MM.1S (cell line): ENCODE data around the gene FRMD1.

ENCODE experiments used
- DNase-seq: peaks from one replicate; pipeline ENCODE4 v3.0.0-alpha.2; 2015
- H2AFZ ChIP-seq: fragments of 300-600 bp; sonication (generic); 2 replicates; pipeline ENCODE4 v1.6.0; 2016; ENCODE audit warnings: antibody characterized with exemption, low read length
- H3F3A ChIP-seq: fragments of 300-600 bp; sonication (generic); 2 replicates; pipeline ENCODE4 v1.6.1; 2016; ENCODE audit warnings: mild to moderate bottlenecking, antibody characterized with exemption, low read length, moderate library complexity, mixed read lengths; ENCODE audit not compliant: insufficient read depth
- H3K27ac ChIP-seq: fragments of 300-600 bp; sonication (generic); 2 replicates; pipeline ENCODE4 v1.5.1; 2016; ENCODE audit warnings: mild to moderate bottlenecking, low read length
- H3K27me3 ChIP-seq: fragments of 300-600 bp; sonication (generic); replicated peaks from 2 replicates; pipeline ENCODE4 v1.6.0; 2016; ENCODE audit warnings: low read length; ENCODE audit not compliant: insufficient read depth
- H3K36me3 ChIP-seq: fragments of 300-600 bp; sonication (generic); replicated peaks from 2 replicates; pipeline ENCODE4 v1.6.1; 2016; ENCODE audit warnings: mild to moderate bottlenecking, low read length, mixed read lengths; ENCODE audit not compliant: insufficient read depth
- H3K4me1 ChIP-seq: fragments of 300-600 bp; sonication (generic); 2 replicates; pipeline ENCODE4 v1.6.1; 2016; ENCODE audit warnings: low read length, mixed read lengths
- H3K4me2 ChIP-seq: fragments of 300-600 bp; sonication (generic); 2 replicates; pipeline ENCODE4 v1.6.0; 2016; ENCODE audit warnings: low read depth, low read length
- H3K4me3 ChIP-seq: fragments of 300-600 bp; sonication (generic); 2 replicates; pipeline ENCODE4 v1.5.1; 2016; ENCODE audit warnings: low read length, mixed read lengths
- H3K79me2 ChIP-seq: fragments of 300-600 bp; sonication (generic); 2 replicates; pipeline ENCODE4 v1.6.1; 2016; ENCODE audit warnings: mixed run types, low read length, mixed read lengths
- H3K9ac ChIP-seq: fragments of 300-600 bp; sonication (generic); 2 replicates; pipeline ENCODE4 v1.6.1; 2016; ENCODE audit warnings: low read length, mixed read lengths
- H3K9me2 ChIP-seq: fragments of 300-600 bp; sonication (generic); replicated peaks from 2 replicates; pipeline ENCODE4 v1.6.1; 2016; ENCODE audit warnings: mild to moderate bottlenecking, low read length, mixed read lengths; ENCODE audit not compliant: insufficient read depth
- H3K9me3 ChIP-seq: fragments of 300-600 bp; sonication (generic); replicated peaks from 2 replicates; pipeline ENCODE4 v1.6.1; 2016; ENCODE audit warnings: mild to moderate bottlenecking, low read length, mixed read lengths; ENCODE audit not compliant: insufficient read depth
- H4K20me1 ChIP-seq: fragments of 300-600 bp; sonication (generic); 2 replicates; pipeline ENCODE4 v1.6.1; 2016; ENCODE audit warnings: mild to moderate bottlenecking, low read length, moderate library complexity, mixed read lengths; ENCODE audit not compliant: insufficient read depth
- EZH2 ChIP-seq: fragments of 300-600 bp; sonication (generic); optimal IDR thresholded peaks from 2 replicates; pipeline ENCODE3; 2017; ENCODE audit warnings: low read depth, mild to moderate bottlenecking, antibody characterized with exemption, low read length, mixed read lengths
- EZH2phosphoT487 ChIP-seq: fragments of 300-600 bp; sonication (generic); IDR thresholded peaks from 2 replicates; pipeline ENCODE4 v1.6.1; 2018; ENCODE audit warnings: antibody characterized with exemption, low read length
- TF ChIP-seq, protein P1 (sequence below): fragments of 300-600 bp; sonication (generic); IDR thresholded peaks from 2 replicates; pipeline ENCODE4 v1.5.1; 2016; ENCODE audit warnings: antibody characterized with exemption, low read length, mixed read lengths

Gene FRMD1

GRCh38 chr6:168119539-168119938, 40.5 kb upstream of the FRMD1 start:
- Histone ChIP-seq H3K4me1 (no peaks in the 10 kb centered on the region), H3K9me2 (no peaks in the 10 kb centered on the region), H2AFZ (no peak overlapping the region), H3K27ac (no peak overlapping the region), H3F3A (no peaks in the 10 kb centered on the region), H3K4me2 (no peak overlapping the region), H3K9me3 (no peaks in the 10 kb centered on the region), H4K20me1 (no peaks in the 10 kb centered on the region), H3K4me3 (no peak overlapping the region), H3K27me3 (no peaks in the 10 kb centered on the region), H3K79me2 (no peaks in the 10 kb centered on the region), H3K36me3 (no peaks in the 10 kb centered on the region), H3K9ac (no peak overlapping the region)
- no peak for DNase-seq
- no peak for TF ChIP-seq EZH2phosphoT487
- TF ChIP-seq, protein P1, sequence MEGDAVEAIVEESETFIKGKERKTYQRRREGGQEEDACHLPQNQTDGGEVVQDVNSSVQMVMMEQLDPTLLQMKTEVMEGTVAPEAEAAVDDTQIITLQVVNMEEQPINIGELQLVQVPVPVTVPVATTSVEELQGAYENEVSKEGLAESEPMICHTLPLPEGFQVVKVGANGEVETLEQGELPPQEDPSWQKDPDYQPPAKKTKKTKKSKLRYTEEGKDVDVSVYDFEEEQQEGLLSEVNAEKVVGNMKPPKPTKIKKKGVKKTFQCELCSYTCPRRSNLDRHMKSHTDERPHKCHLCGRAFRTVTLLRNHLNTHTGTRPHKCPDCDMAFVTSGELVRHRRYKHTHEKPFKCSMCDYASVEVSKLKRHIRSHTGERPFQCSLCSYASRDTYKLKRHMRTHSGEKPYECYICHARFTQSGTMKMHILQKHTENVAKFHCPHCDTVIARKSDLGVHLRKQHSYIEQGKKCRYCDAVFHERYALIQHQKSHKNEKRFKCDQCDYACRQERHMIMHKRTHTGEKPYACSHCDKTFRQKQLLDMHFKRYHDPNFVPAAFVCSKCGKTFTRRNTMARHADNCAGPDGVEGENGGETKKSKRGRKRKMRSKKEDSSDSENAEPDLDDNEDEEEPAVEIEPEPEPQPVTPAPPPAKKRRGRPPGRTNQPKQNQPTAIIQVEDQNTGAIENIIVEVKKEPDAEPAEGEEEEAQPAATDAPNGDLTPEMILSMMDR, result no peak
- TF ChIP-seq EZH2, result no peak

DNA sequence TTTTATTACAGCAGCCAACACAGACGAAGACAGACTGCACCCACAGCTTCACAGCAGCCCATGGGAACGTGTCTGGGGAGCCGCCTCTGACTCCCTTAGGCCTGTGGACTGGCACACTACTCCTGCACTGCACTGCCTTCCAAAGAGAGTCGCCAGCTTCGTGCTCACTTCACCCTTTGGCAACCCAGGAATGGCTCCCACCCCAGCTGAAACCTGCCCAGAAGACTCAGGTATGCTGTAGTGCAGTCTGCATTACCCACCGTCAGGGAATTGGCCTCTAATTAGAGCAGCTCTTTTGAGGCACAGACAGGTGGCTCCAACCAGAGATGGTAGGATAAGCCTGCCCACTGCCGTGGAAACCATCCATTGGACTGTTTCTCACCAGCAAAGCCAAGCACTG, 39.9 kb upstream of the FRMD1 start:
- H3K79me2 ChIP-seq, result no peaks in the 10 kb centered on the region
- H2AFZ ChIP-seq, result no peak overlapping the region
- no peak for DNase-seq
- no peaks in the 10 kb centered on the region for H3K4me1 ChIP-seq
- H3K27ac ChIP-seq, result no peak overlapping the region
- H3K9me2 ChIP-seq, result no peaks in the 10 kb centered on the region
- no peaks in the 10 kb centered on the region for H4K20me1 ChIP-seq
- H3K4me3 ChIP-seq, result no peak overlapping the region
- H3K27me3 ChIP-seq, result no peaks in the 10 kb centered on the region
- no peak overlapping the region for H3K4me2 ChIP-seq
- no peak overlapping the region for H3K9ac ChIP-seq
- no peaks in the 10 kb centered on the region for H3F3A ChIP-seq
- TF ChIP-seq, protein P1, result no peak
- TF ChIP-seq EZH2 (no peak), EZH2phosphoT487 (no peak)
- no peaks in the 10 kb centered on the region for H3K9me3 ChIP-seq
- no peaks in the 10 kb centered on the region for H3K36me3 ChIP-seq

GRCh38 chr6:168117942-168118341, 38.9 kb upstream of the FRMD1 start:
- H3K4me2 ChIP-seq, result no peak overlapping the region
- H3K9me2 ChIP-seq, result no peaks in the 10 kb centered on the region
- no peak overlapping the region for H3K27ac ChIP-seq
- no peaks in the 10 kb centered on the region for H4K20me1 ChIP-seq
- no peak overlapping the region for H3K4me3 ChIP-seq
- H2AFZ ChIP-seq, result no peak overlapping the region
- no peaks in the 10 kb centered on the region for H3K79me2 ChIP-seq
- no peak overlapping the region for H3K9ac ChIP-seq
- H3K36me3 ChIP-seq, result no peaks in the 10 kb centered on the region
- no peak for DNase-seq
- H3K9me3 ChIP-seq, result no peaks in the 10 kb centered on the region
- no peaks in the 10 kb centered on the region for H3K27me3 ChIP-seq
- H3F3A ChIP-seq, result no peaks in the 10 kb centered on the region
- H3K4me1 ChIP-seq, result no peaks in the 10 kb centered on the region
- TF ChIP-seq, protein P1, result no peak
